ENCODE results near the gene ZSWIM4.

GRCh38 chr19:13872339-13872694 is 77.1 kb downstream of the ZSWIM4 start:
- no peak for TF ChIP-seq POLR2A (IDR thresholded peaks at IDR 0.05)
- no peak for TF ChIP-seq POLR2AphosphoS5 (IDR thresholded peaks at IDR 0.05)

All from prostate gland (tissue), 1 donor.